Spinal cord (tissue), 10 donors: Measurements from ENCODE around the gene PALD1. TPM values are rescaled to one million over a fixed set of nuclear protein-coding genes. Genes with fewer than 3 reads are reported as not detected.

Source experiments
- DNase-seq, 6 donors: peaks; one replicate each; pipeline versions ENCODE4 v3.0.0 to v3.0.0-alpha.2; 2013 to 2015; ENCODE audit warnings: low spot score in 6 of 6, low read depth in 4 of 6
- H3K27ac ChIP-seq: one replicate; pipeline ENCODE4 v1.5.1; 2013; ENCODE audit warnings: low read depth, low read length, control low read depth
- H3K27me3 ChIP-seq: one replicate; pipeline ENCODE4 v1.6.1; 2013; ENCODE audit warnings: low read length; ENCODE audit not compliant: control insufficient read depth, insufficient read depth
- H3K36me3 ChIP-seq: one replicate; pipeline ENCODE4 v1.6.1; 2013; ENCODE audit warnings: low read length; ENCODE audit not compliant: control insufficient read depth, insufficient read depth
- H3K4me1 ChIP-seq: one replicate; pipeline ENCODE4 v1.6.1; 2013; ENCODE audit warnings: low read length; ENCODE audit not compliant: control insufficient read depth, insufficient read depth
- H3K4me3 ChIP-seq: one replicate; pipeline ENCODE4 v1.5.1; 2013; ENCODE audit warnings: low read depth, low read length, control low read depth
- H3K9me3 ChIP-seq: one replicate; pipeline ENCODE4 v1.6.1; 2013; ENCODE audit warnings: low read length; ENCODE audit not compliant: control insufficient read depth, insufficient read depth
- WGBS: methylation state at CpG from one replicate; pipeline ENCODE4 v1.1.5; 2013; ENCODE audit warnings: missing lambda C conversion rate; ENCODE audit not compliant: insufficient coverage; 5-methylcytosine and 5-hydroxymethylcytosine counted together
- polyA plus RNA-seq, 2 donors: library from polyadenylated mRNA; unstranded; fragments of 120-200 nt; gene quantifications; one replicate each; pipeline ENCODE4 v1.2.1, GENCODE V29; 2013; ENCODE audit not compliant: insufficient read length in 2 of 2
- total RNA-seq, 2 donors: library from RNA; depleted of rRNA in 1 of 2; stranded (reverse); fragments of 120-200 nt in 1 of 2; fragments of >200 nt in 1 of 2; gene quantifications; one replicate each; pipeline versions ENCODE4 v1.2.3 to v1.2.4, GENCODE V29; 2013 to 2014
- donor health status: healthy.

The PALD1 gene
- total and polyA plus RNA-seq, 4 donors = 10.0 to 26.3 (median 24.1) TPM

DNA sequence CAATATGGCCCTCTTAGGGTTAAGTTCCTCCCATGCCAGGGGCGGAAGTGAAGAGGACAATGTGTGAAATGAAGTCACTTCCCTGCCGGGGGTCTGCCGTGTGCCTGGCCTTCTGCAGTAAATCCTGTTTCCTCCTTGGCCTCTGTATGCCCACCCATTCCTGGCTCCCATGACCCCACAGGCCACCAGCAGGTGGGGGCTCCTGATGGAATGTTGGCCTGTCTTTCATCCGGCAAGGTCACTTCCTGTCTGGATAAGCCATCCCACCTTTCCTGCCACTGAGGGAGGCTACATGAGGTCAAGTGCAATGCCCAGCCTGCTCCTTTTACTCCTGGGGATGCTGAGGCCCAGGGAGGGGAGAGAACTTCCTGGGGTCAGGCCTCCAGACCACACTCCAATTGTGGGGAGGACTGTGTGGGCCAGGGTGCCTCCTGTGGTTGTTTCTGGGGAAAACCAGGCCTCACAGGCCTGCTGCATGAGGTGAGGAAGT lies 22.3 kb downstream of the PALD1 start:
- peaks cover 8% of the 10 kb centered on the region for H3K36me3 ChIP-seq
- peak overlapping the region; percentile 76 for H3K27ac ChIP-seq
- H3K9me3 ChIP-seq = no peaks in the 10 kb centered on the region
- DNase-seq = no peak
- no peaks in the 10 kb centered on the region for H3K27me3 ChIP-seq
- no peak overlapping the region for H3K4me3 ChIP-seq
- 40% methylated on average over 4 of the region's 4 CpGs for WGBS
- H3K4me1 ChIP-seq = peaks cover 39% of the 10 kb centered on the region

DNA sequence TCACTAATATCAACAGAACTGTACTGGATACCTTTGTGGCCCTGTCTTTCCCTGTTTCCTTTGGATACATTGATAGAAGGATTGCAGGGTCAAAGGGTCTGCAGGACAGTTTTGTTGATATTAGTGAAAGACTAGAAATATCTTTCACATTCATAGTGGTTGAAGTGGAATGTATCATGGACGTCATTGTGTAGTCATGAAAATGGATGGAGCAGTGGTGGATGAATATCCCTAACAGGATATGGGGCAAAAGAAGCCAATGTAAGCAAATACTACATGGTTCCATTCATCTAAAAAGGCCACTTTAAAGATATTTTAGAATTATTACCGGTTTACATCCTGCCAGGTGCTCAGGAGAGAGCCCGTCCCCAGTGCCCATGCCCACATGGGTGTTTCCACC lies 23.8 kb downstream of the PALD1 start:
- Histone ChIP-seq H3K4me3 (no peak overlapping the region), H3K9me3 (no peaks in the 10 kb centered on the region), H3K4me1 (peaks cover 33% of the 10 kb centered on the region), H3K36me3 (peaks cover 6% of the 10 kb centered on the region), H3K27ac (no peak overlapping the region), H3K27me3 (no peaks in the 10 kb centered on the region)
- 100% methylated on average over 1 of the region's 3 CpGs for WGBS
- no peak for DNase-seq

DNA sequence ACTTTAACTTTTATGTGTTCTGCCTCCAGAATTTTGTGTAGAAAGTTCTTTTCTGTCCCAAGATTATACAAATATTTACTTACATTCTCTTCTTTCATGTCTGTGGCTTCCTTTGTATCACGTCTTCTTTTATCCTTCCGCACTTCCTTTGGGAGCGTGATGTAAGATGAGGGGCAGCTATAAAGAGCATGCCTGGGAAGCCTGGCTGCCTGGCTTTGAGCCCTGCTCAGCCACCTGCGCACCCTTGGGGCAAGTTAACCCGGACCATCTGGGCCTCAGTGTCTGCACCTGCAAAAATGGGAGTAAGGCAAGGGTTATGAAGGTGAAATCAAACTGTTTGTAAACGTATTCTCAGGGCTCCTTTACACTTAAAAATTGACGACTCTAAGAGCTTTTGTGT lies 25.2 kb downstream of the PALD1 start:
- Histone ChIP-seq H3K9me3 (no peaks in the 10 kb centered on the region), H3K4me3 (no peak overlapping the region), H3K36me3 (peaks cover 9% of the 10 kb centered on the region), H3K27ac (no peak overlapping the region), H3K27me3 (no peaks in the 10 kb centered on the region), H3K4me1 (peaks cover 43% of the 10 kb centered on the region)
- peak in 1 of 6 donors; percentile 47 for DNase-seq
- WGBS = no CpG with 5 or more reads among the region's 7 CpGs

DNA sequence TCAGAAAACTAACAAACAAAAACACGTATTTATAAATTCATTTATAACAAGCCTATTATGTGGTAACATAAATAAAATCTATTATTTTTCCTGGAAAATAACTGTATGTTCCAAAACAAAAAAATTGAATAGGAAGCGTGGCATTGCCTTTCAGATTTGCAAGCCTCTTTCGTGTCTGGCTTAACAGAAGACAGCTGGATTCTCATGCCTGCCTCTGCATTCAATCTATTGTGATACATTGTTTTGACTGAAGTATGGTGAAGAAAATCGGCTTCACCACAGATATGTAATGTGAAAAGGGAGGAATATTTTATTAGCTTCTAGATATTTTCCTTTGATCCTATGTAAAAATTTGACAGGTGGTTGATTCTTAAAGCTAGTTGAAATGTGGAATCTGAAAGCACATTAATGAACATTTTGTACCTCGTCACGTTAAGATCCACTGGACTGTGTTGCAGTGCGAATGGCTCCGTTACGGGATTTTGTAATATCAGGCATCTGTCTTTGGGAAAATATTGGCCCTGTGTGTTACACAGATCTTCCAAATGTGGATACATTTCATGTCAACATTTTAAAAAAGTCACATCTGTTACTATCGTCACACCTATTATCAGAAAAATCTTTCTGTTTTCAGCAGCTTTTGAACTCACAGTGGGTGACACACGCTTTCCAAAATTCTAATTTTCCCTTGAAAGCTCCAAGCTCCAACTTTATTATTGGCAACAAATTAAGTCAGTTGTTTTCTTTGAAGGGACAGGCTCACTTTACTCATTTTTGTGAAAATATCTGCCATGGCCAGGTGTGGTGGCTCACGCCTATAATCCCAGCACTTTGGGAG lies 26.2 kb downstream of the PALD1 start:
- peaks cover 43% of the 10 kb centered on the region for H3K4me1 ChIP-seq
- no peaks in the 10 kb centered on the region for H3K27me3 ChIP-seq
- peaks cover 3% of the 10 kb centered on the region for H3K36me3 ChIP-seq
- no peak overlapping the region for H3K27ac ChIP-seq
- H3K4me3 ChIP-seq = no peak overlapping the region
- H3K9me3 ChIP-seq = no peaks in the 10 kb centered on the region
- WGBS = 73% methylated on average over 5 of the region's 12 CpGs
- DNase-seq = no peak

DNA sequence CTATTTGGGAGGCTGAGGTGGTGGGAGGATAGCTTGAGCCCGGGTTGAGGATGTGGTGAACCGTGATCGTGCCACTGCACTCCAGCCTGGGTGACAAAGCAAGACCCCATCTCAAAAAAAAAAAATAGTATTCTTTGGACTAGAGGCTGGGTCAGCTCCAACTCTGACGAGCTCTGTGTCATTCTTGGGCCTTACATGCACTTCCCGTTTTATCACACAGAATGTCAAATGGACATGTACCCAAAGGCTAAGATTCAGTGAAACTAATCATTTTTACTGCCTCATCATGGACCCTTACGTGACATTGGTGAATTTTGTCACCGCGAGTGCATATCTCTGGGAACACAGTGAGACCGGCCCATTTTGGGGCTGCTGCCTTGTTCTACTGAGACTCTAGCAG lies 27.3 kb downstream of the PALD1 start:
- Histone ChIP-seq H3K36me3 (peaks cover 3% of the 10 kb centered on the region), H3K4me1 (peaks cover 43% of the 10 kb centered on the region), H3K4me3 (no peak overlapping the region), H3K27me3 (no peaks in the 10 kb centered on the region), H3K27ac (no peak overlapping the region), H3K9me3 (no peaks in the 10 kb centered on the region)
- DNase-seq = no peak
- 87% methylated on average over 6 of the region's 9 CpGs for WGBS

- H3K4me3 ChIP-seq = no peak overlapping the region
- H3K36me3 ChIP-seq = peaks cover 3% of the 10 kb centered on the region
- H3K9me3 ChIP-seq = no peaks in the 10 kb centered on the region
- peaks cover 55% of the 10 kb centered on the region for H3K4me1 ChIP-seq
- 88% methylated on average over 2 of the region's 6 CpGs for WGBS
- DNase-seq = no peak
- H3K27me3 ChIP-seq = no peaks in the 10 kb centered on the region
- peak overlapping the region; percentile 65 for H3K27ac ChIP-seq
These were observed 29.4 kb downstream of the PALD1 start for GRCh38 chr10:70507966-70508365.

GRCh38 chr10:70508912-70509756 lies 30.6 kb downstream of the PALD1 start:
- Histone ChIP-seq H3K27me3 (no peaks in the 10 kb centered on the region), H3K27ac (peak overlapping the region; percentile 65), H3K4me3 (no peak overlapping the region), H3K4me1 (peaks cover 59% of the 10 kb centered on the region), H3K36me3 (peaks cover 6% of the 10 kb centered on the region), H3K9me3 (no peaks in the 10 kb centered on the region)
- DNase-seq = peak in 1 of 6 donors; percentile 47
- WGBS = 26% methylated on average over 14 of the region's 14 CpGs

GRCh38 chr10:70509757-70510147 lies 31.2 kb downstream of the PALD1 start:
- Histone ChIP-seq H3K9me3 (no peaks in the 10 kb centered on the region), H3K4me3 (no peak overlapping the region), H3K27me3 (no peaks in the 10 kb centered on the region), H3K36me3 (peaks cover 6% of the 10 kb centered on the region), H3K4me1 (peaks cover 65% of the 10 kb centered on the region), H3K27ac (peak overlapping the region; percentile 65)
- no peak for DNase-seq
- WGBS = 84% methylated on average over 6 of the region's 7 CpGs

DNA sequence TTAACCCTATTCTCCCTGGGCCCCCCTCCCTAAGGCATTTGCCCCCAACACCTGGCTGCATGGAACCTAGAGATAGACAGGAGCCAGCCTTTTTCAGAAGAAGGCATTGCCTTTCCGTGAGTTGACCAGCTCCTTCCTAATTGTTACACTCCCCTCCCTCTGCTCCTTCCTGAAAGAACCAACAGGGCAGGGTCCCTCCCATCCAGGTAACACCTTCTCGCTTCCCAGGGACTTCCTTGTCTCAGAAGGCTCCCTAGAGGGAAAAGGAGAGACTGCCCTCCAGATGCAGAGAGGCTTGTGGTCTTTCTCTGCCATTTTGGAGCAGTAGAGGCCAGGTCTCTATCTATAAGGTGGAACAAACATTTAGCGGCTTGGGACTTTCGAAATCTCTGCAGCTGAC lies 31.9 kb downstream of the PALD1 start:
- Histone ChIP-seq H3K4me1 (peaks cover 72% of the 10 kb centered on the region), H3K9me3 (no peaks in the 10 kb centered on the region), H3K27me3 (no peaks in the 10 kb centered on the region), H3K4me3 (no peak overlapping the region), H3K36me3 (peaks cover 6% of the 10 kb centered on the region), H3K27ac (peak overlapping the region; percentile 65)
- no peak for DNase-seq
- 71% methylated on average over 3 of the region's 4 CpGs for WGBS
